WTC11 (cell line): ENCODE data around the gene TCF12. TPM values are rescaled to one million over a fixed set of nuclear protein-coding genes. Genes with fewer than 3 reads are reported as not detected.

Source experiments
- ATAC-seq: fragments of 200-7000 bp; cut with Tn5 transposase; 2 replicates; pipeline ENCODE4 v1.10.0; 2021; ENCODE audit warnings: mild to moderate bottlenecking, moderate library complexity
- CTCF ChIA-PET: fragments of 300-600 bp; sonication (Branson Sonifier 250); formaldehyde crosslinking; loops from one replicate; lab custom pipeline; 2021; ENCODE audit warnings: antibody characterized with exemption; lab: Charles Lee
- POLR2A ChIA-PET: fragments of 350-600 bp; sonication (Branson Sonifier 250); formaldehyde crosslinking; loops from one replicate; lab custom pipeline; 2021; ENCODE audit warnings: antibody characterized with exemption; lab: Charles Lee
- DNase-seq: peaks from one replicate; pipeline ENCODE4 v3.0.0; 2021; ENCODE audit warnings: low spot score
- H3K27ac Mint-ChIP-seq: 2 replicates; pipeline ENCODE4 v1.8.0; 2021; ENCODE audit warnings: mixed read lengths
- H3K27me3 Mint-ChIP-seq: 2 replicates; pipeline ENCODE4 v1.8.0; 2021; ENCODE audit warnings: low read depth, mild to moderate bottlenecking, moderate library complexity, mixed read lengths
- H3K36me3 Mint-ChIP-seq: 2 replicates; pipeline ENCODE4 v1.8.0; 2021; ENCODE audit warnings: mixed read lengths
- H3K4me1 Mint-ChIP-seq: 2 replicates; pipeline ENCODE4 v1.8.0; 2022; ENCODE audit warnings: mixed read lengths
- H3K4me3 Mint-ChIP-seq: 2 replicates; pipeline ENCODE4 v1.8.0; 2021; ENCODE audit warnings: mild to moderate bottlenecking, moderate library complexity, mixed read lengths
- H3K9me3 Mint-ChIP-seq: 2 replicates; pipeline ENCODE4 v1.8.0; 2021; ENCODE audit warnings: mixed read lengths
- CBFB ChIP-seq: sonication (generic); formaldehyde crosslinking; IDR thresholded peaks from 2 replicates; pipeline ENCODE4 v1.8.1; 2022; ENCODE audit warnings: mild to moderate bottlenecking, low read depth, missing genetic modification reagents
- ELF4 ChIP-seq: sonication (generic); formaldehyde crosslinking; IDR thresholded peaks from 2 replicates; pipeline ENCODE4 v1.8.1; 2022; ENCODE audit warnings: low read depth, mild to moderate bottlenecking, moderate library complexity, missing genetic modification reagents
- EMX1 ChIP-seq: fragments of 250-450 bp; sonication (Bioruptor Pico); IDR thresholded peaks from 2 replicates; pipeline ENCODE4 v1.8.0; 2021; ENCODE audit warnings: mild to moderate bottlenecking
- JAZF1 ChIP-seq: fragments of 250-450 bp; sonication (Bioruptor Pico); IDR thresholded peaks from 2 replicates; pipeline ENCODE4 v1.9.0; 2021; ENCODE audit warnings: moderate library complexity, mild to moderate bottlenecking, inconsistent platforms
- NR3C1 ChIP-seq: sonication (generic); formaldehyde crosslinking; conservative IDR thresholded peaks from 2 replicates; pipeline ENCODE4 v1.8.1; 2023; ENCODE audit warnings: low read depth, mild to moderate bottlenecking, missing genetic modification reagents
- RELA ChIP-seq: sonication (generic); formaldehyde crosslinking; IDR thresholded peaks from 2 replicates; pipeline ENCODE4 v1.8.1; 2022; ENCODE audit warnings: missing genetic modification reagents, mild to moderate bottlenecking, borderline replicate concordance
- RORB ChIP-seq: fragments of 250-450 bp; sonication (Bioruptor Pico); IDR thresholded peaks from 2 replicates; pipeline ENCODE4 v1.9.0; 2021; ENCODE audit warnings: mild to moderate bottlenecking
- SP1 ChIP-seq: sonication (generic); formaldehyde crosslinking; conservative IDR thresholded peaks from 2 replicates; pipeline ENCODE4 v1.8.1; 2022; ENCODE audit warnings: missing genetic modification reagents
- ZNF121 ChIP-seq: sonication (generic); formaldehyde crosslinking; IDR thresholded peaks from 2 replicates; pipeline ENCODE4 v1.8.0; 2023; ENCODE audit warnings: missing genetic modification reagents
- ZNF138 ChIP-seq: sonication (generic); formaldehyde crosslinking; conservative IDR thresholded peaks from 2 replicates; pipeline ENCODE4 v1.8.1; 2022; ENCODE audit warnings: mild to moderate bottlenecking, moderate library complexity, missing genetic modification reagents
- total RNA-seq: library from RNA; stranded (reverse); gene quantifications from 3 replicates; pipeline ENCODE4 v1.2.3, GENCODE V29; 2021
- TF ChIP-seq, protein P1 (sequence below): sonication (generic); formaldehyde crosslinking; IDR thresholded peaks from 2 replicates; pipeline ENCODE4 v1.8.1; 2022; ENCODE audit warnings: low read depth, missing genetic modification reagents, borderline replicate concordance
- TF ChIP-seq, protein P2 (sequence below): sonication (generic); formaldehyde crosslinking; IDR thresholded peaks from 2 replicates; pipeline ENCODE4 v1.8.1; 2022; ENCODE audit warnings: low read depth, mild to moderate bottlenecking, moderate library complexity, missing genetic modification reagents, borderline replicate concordance
- TF ChIP-seq, protein P3 (sequence below): sonication (generic); formaldehyde crosslinking; IDR thresholded peaks from 2 replicates; pipeline ENCODE4 v1.8.0; 2022; ENCODE audit warnings: mild to moderate bottlenecking, missing genetic modification reagents
- TF ChIP-seq, protein P4 (sequence below): sonication (generic); formaldehyde crosslinking; conservative IDR thresholded peaks from 2 replicates; pipeline ENCODE4 v1.8.1; 2022; ENCODE audit warnings: mild to moderate bottlenecking, missing genetic modification reagents
- TF ChIP-seq, protein P5 (sequence below): fragments of 200-600 bp; IDR thresholded peaks from 2 replicates; pipeline ENCODE4 v1.8.0; 2022; ENCODE audit warnings: antibody characterized with exemption
- TF ChIP-seq, protein P6 (sequence below): sonication (generic); formaldehyde crosslinking; IDR thresholded peaks from 2 replicates; pipeline ENCODE4 v1.8.1; 2023; ENCODE audit warnings: mild to moderate bottlenecking, missing genetic modification reagents
- TF ChIP-seq, protein P7 (sequence below): fragments of 250-450 bp; sonication (Bioruptor Pico); IDR thresholded peaks from 2 replicates; pipeline ENCODE4 v1.8.0; 2021; ENCODE audit warnings: mild to moderate bottlenecking
- TF ChIP-seq, protein P8 (sequence below): fragments of 250-450 bp; sonication (Bioruptor Pico); IDR thresholded peaks from 2 replicates; pipeline ENCODE4 v1.9.0; 2021; ENCODE audit warnings: mild to moderate bottlenecking

The TCF12 gene
- total RNA-seq, 1 experiment from 2014 or later: 73.2 TPM

DNA sequence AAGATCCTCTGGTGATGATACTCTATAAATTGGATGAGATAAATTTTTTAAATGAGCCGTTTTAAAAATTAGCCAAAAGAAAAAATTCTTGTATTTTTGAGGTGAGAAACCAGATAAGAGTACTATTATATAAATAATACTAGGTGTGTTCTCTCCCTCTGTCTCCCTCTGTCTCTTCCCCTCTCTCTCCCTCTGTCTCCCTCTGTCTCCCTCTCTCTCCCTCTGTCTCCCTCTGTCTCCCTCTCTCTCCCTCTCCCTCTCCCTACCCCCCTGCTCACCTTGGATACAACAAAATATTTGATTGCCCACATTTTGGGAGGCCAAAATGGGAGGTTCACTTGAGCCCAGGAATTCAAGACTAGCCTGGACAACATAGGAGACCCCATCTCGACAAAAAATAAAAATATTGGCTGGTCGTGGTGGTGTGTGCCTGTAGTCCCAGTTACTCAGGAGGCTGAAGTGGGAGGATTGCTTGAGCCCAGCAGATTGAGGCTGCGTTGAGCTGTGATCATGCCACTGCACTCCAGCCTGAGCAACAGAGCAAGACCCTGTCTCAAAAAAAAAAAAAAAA lies 168.5 kb downstream of the TCF12 start:
- Mint-ChIP-seq H3K9me3 (no peaks in the 10 kb centered on the region), H3K4me3 (no peak overlapping the region), H3K27ac (no peak overlapping the region), H3K36me3 (no peaks in the 10 kb centered on the region), H3K27me3 (no peaks in the 10 kb centered on the region), H3K4me1 (peaks cover 8% of the 10 kb centered on the region)
- ChIA-PET POLR2A (no interaction called here), CTCF (no interaction called here)
- no peak for TF ChIP-seq RORB (CRISPR knock-in tag)
- TF ChIP-seq ZNF121: peak; percentile 84
- TF ChIP-seq EMX1 (CRISPR knock-in tag): no peak
- ATAC-seq (no peak), DNase-seq (no peak)

DNA sequence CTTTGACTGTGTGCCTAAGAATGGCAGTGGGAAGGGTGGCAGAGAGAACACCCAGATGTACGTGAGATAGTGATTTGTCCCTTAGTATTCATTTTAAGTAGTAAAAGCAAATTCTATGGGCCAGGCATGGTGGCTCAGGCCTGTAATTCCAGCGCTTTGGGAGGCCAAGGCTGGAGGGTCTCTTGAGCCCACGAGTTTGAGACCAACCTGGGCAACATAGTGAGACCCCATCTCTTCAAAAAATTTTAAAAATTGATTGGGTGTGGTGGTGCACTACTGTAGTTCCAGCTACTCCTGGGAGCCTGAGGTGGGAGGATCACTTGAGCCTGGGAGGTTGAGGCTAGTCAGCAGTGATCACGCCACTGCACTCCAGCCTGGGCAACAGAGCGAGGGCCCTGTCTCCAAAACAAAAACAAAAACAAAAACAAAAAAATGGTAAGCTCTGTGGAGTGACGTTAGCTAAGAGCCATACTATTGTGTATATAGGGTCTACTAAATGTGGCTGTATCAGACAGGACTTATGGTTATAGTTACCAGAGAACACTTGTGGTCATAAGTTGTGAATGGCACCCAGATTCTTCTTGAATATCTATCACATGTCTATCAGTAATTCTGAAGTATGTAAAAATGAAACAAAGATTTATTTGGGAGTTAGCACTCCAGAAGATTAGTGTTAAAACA lies 171.5 kb downstream of the TCF12 start:
- Mint-ChIP-seq H3K27ac (no peak overlapping the region; the same call in 1 of the 2 replicates), H3K9me3 (no peaks in the 10 kb centered on the region), H3K27me3 (no peaks in the 10 kb centered on the region), H3K36me3 (no peaks in the 10 kb centered on the region), H3K4me3 (no peak overlapping the region), H3K4me1 (peaks cover 27% of the 10 kb centered on the region)
- DNase-seq (no peak), ATAC-seq (no peak)
- TF ChIP-seq ELF4 (CRISPR knock-in tag): no peak
- TF ChIP-seq SP1: no peak
- peak; percentile 52; the same call in 1 of the 2 replicates for TF ChIP-seq ZNF121
- TF ChIP-seq, protein P1, sequence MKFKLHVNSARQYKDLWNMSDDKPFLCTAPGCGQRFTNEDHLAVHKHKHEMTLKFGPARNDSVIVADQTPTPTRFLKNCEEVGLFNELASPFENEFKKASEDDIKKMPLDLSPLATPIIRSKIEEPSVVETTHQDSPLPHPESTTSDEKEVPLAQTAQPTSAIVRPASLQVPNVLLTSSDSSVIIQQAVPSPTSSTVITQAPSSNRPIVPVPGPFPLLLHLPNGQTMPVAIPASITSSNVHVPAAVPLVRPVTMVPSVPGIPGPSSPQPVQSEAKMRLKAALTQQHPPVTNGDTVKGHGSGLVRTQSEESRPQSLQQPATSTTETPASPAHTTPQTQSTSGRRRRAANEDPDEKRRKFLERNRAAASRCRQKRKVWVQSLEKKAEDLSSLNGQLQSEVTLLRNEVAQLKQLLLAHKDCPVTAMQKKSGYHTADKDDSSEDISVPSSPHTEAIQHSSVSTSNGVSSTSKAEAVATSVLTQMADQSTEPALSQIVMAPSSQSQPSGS (CRISPR knock-in tag): no peak
- TF ChIP-seq, protein P2, sequence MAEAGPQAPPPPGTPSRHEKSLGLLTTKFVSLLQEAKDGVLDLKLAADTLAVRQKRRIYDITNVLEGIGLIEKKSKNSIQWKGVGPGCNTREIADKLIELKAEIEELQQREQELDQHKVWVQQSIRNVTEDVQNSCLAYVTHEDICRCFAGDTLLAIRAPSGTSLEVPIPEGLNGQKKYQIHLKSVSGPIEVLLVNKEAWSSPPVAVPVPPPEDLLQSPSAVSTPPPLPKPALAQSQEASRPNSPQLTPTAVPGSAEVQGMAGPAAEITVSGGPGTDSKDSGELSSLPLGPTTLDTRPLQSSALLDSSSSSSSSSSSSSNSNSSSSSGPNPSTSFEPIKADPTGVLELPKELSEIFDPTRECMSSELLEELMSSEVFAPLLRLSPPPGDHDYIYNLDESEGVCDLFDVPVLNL: no peak
- POLR2A ChIA-PET: no interaction called here
- CTCF ChIA-PET: no interaction called here

DNA sequence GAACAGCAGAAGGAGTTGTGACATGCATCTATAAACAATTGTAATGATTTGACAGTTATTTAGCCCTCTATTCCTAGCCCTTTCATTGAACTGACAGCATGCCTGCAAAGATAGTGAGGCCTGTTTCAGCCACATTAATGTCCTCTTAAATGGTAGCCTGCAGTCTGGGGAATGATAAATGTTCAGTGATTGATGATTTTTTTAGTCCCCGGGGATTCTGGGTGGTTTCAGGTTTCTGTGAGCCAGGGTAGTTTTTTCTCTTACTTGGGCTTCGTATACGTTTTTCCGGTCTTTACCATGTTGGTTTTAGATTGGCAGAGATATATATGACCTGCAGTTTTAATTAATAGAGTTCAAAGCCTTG lies 172.0 kb downstream of the TCF12 start:
- no peak overlapping the region; the same call in 1 of the 2 replicates for H3K27ac Mint-ChIP-seq
- ChIA-PET POLR2A (no interaction called here), CTCF (interaction anchor here (0.7 kb wide), 1 partner anchor 8 kb away, joined by 3 read pairs; no protein-coding TSS in a partner anchor)
- no peak overlapping the region for H3K4me3 Mint-ChIP-seq
- H3K36me3 Mint-ChIP-seq: no peaks in the 10 kb centered on the region
- H3K4me1 Mint-ChIP-seq: peaks cover 32% of the 10 kb centered on the region
- no peaks in the 10 kb centered on the region for H3K27me3 Mint-ChIP-seq
- ATAC-seq (no peak), DNase-seq (no peak)
- no peaks in the 10 kb centered on the region for H3K9me3 Mint-ChIP-seq
- TF ChIP-seq, protein P3, sequence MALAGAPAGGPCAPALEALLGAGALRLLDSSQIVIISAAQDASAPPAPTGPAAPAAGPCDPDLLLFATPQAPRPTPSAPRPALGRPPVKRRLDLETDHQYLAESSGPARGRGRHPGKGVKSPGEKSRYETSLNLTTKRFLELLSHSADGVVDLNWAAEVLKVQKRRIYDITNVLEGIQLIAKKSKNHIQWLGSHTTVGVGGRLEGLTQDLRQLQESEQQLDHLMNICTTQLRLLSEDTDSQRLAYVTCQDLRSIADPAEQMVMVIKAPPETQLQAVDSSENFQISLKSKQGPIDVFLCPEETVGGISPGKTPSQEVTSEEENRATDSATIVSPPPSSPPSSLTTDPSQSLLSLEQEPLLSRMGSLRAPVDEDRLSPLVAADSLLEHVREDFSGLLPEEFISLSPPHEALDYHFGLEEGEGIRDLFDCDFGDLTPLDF (CRISPR knock-in tag): no peak
- TF ChIP-seq JAZF1 (CRISPR knock-in tag) (no peak), ZNF121 (no peak), CBFB (CRISPR knock-in tag) (no peak), RELA (CRISPR knock-in tag) (no peak), NR3C1 (CRISPR knock-in tag) (no peak), ZNF138 (no peak)
- TF ChIP-seq, protein P4, sequence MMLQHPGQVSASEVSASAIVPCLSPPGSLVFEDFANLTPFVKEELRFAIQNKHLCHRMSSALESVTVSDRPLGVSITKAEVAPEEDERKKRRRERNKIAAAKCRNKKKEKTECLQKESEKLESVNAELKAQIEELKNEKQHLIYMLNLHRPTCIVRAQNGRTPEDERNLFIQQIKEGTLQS (CRISPR knock-in tag): no peak
- TF ChIP-seq, protein P5, sequence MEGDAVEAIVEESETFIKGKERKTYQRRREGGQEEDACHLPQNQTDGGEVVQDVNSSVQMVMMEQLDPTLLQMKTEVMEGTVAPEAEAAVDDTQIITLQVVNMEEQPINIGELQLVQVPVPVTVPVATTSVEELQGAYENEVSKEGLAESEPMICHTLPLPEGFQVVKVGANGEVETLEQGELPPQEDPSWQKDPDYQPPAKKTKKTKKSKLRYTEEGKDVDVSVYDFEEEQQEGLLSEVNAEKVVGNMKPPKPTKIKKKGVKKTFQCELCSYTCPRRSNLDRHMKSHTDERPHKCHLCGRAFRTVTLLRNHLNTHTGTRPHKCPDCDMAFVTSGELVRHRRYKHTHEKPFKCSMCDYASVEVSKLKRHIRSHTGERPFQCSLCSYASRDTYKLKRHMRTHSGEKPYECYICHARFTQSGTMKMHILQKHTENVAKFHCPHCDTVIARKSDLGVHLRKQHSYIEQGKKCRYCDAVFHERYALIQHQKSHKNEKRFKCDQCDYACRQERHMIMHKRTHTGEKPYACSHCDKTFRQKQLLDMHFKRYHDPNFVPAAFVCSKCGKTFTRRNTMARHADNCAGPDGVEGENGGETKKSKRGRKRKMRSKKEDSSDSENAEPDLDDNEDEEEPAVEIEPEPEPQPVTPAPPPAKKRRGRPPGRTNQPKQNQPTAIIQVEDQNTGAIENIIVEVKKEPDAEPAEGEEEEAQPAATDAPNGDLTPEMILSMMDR: no peak
- TF ChIP-seq, protein P6, sequence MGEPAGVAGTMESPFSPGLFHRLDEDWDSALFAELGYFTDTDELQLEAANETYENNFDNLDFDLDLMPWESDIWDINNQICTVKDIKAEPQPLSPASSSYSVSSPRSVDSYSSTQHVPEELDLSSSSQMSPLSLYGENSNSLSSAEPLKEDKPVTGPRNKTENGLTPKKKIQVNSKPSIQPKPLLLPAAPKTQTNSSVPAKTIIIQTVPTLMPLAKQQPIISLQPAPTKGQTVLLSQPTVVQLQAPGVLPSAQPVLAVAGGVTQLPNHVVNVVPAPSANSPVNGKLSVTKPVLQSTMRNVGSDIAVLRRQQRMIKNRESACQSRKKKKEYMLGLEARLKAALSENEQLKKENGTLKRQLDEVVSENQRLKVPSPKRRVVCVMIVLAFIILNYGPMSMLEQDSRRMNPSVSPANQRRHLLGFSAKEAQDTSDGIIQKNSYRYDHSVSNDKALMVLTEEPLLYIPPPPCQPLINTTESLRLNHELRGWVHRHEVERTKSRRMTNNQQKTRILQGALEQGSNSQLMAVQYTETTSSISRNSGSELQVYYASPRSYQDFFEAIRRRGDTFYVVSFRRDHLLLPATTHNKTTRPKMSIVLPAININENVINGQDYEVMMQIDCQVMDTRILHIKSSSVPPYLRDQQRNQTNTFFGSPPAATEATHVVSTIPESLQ (CRISPR knock-in tag): no peak
- TF ChIP-seq, protein P7, sequence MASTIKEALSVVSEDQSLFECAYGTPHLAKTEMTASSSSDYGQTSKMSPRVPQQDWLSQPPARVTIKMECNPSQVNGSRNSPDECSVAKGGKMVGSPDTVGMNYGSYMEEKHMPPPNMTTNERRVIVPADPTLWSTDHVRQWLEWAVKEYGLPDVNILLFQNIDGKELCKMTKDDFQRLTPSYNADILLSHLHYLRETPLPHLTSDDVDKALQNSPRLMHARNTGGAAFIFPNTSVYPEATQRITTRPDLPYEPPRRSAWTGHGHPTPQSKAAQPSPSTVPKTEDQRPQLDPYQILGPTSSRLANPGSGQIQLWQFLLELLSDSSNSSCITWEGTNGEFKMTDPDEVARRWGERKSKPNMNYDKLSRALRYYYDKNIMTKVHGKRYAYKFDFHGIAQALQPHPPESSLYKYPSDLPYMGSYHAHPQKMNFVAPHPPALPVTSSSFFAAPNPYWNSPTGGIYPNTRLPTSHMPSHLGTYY (CRISPR knock-in tag): no peak
- TF ChIP-seq, protein P8, sequence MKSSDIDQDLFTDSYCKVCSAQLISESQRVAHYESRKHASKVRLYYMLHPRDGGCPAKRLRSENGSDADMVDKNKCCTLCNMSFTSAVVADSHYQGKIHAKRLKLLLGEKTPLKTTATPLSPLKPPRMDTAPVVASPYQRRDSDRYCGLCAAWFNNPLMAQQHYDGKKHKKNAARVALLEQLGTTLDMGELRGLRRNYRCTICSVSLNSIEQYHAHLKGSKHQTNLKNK (CRISPR knock-in tag): no peak
